ENCODE measurements around the gene ZNF668. TPM values are rescaled to one million over a fixed set of nuclear protein-coding genes. Genes with fewer than 3 reads are reported as not detected.

Gene ZNF668
- total and polyA plus RNA-seq, 2 of the 13 experiments (the other 11 are each of a cell fraction or from before 2014, with no cell fraction given), result 3.8 to 9.8 TPM

DNA sequence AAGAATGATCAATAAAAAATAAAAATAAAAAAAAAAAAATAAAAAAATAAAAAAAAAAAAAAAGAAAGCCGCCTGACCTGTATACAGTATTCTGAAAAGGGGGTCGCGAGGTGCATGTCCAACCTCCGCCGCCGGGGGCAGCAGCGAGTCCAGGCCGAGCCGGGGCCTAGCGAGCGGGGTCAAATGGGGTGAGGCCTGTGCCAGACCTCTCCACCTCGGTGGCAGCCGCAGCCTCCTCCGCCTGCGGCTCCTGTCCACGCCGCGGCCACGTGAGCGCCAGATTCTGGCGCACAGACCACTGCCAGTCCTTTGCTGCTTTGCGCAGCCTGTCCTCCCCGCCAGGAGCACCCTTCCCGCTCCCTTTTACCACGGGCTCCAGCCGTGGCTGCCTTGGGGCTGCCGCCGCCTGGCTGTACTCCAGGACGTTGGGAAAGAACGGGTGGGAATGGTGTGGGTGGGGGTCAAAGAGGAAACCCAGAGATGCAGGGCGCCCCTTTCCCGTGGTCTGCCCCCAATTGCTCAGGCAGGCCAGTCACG is 31.7 kb upstream of the ZNF668 start (continued):
- TF ChIP-seq DNMT3B (CRISPR knock-in tag; conservative IDR thresholded peaks at IDR 0.05) (0 out of 2 replicates have a peak, but pooled peaks have one; percentile 72), MEIS2 (CRISPR knock-in tag; IDR thresholded peaks at IDR 0.05) (peak; percentile 95), CENPX (CRISPR knock-in tag; IDR thresholded peaks at IDR 0.05) (no peak), ZBTB3 (CRISPR knock-in tag; IDR thresholded peaks at IDR 0.05; ENCODE audit: borderline replicate concordance, low read depth) (no peak; the same call in 1 of the 2 replicates), ZNF878 (CRISPR knock-in tag; IDR thresholded peaks at IDR 0.05) (peak; percentile 99), ARNT (IDR thresholded peaks at IDR 0.05) (no peak), FOSL1 (CRISPR knock-in tag; IDR thresholded peaks at IDR 0.05; ENCODE audit: borderline replicate concordance) (peak; percentile 28; the same call in 1 of the 2 replicates), GRHL1 (CRISPR knock-in tag; conservative IDR thresholded peaks at IDR 0.05) (no peak), HDAC2 (CRISPR knock-in tag; IDR thresholded peaks at IDR 0.05) (peak; percentile 95), FOXK2 (IDR thresholded peaks at IDR 0.05) (no peak), HNRNPK (IDR thresholded peaks at IDR 0.05; ENCODE audit: low read depth, low read length, poor library complexity, severe bottlenecking) (peak; percentile 83), MTERF4 (CRISPR knock-in tag; IDR thresholded peaks at IDR 0.05) (peak; percentile 83; the same call in 1 of the 2 replicates), ZFYVE20 (CRISPR knock-in tag; IDR thresholded peaks at IDR 0.05; ENCODE audit: borderline replicate concordance, low read depth) (peak; percentile 84; the same call in 1 of the 2 replicates), RNF2 (conservative IDR thresholded peaks at IDR 0.05; ENCODE audit: low read depth) (peak; percentile 92), TRIM24 (CRISPR knock-in tag; IDR thresholded peaks at IDR 0.05) (no peak), BORCS8-MEF2B (CRISPR knock-in tag; IDR thresholded peaks at IDR 0.05) (peak; percentile 98), ZBTB43 (CRISPR knock-in tag; conservative IDR thresholded peaks at IDR 0.05) (peak; percentile 92), U2AF2 (IDR thresholded peaks at IDR 0.05; ENCODE audit: low read depth, low read length) (no peak), ZNF30 (CRISPR knock-in tag; IDR thresholded peaks at IDR 0.05) (peak; percentile 78), ZFP37 (CRISPR knock-in tag; IDR thresholded peaks at IDR 0.05; ENCODE audit: borderline replicate concordance) (peak; percentile 99), REXO4 (CRISPR knock-in tag; IDR thresholded peaks at IDR 0.05; ENCODE audit: borderline replicate concordance) (peak; percentile 62; the same call in 1 of the 2 replicates), POLR2AphosphoS2 (IDR thresholded peaks at IDR 0.05; ENCODE audit: low read depth, low read length) (no peak), CREB1 (IDR thresholded peaks at IDR 0.05) (no peak), CREB1 (CRISPR knock-in tag; IDR thresholded peaks at IDR 0.05) (no peak), ZNF772 (CRISPR knock-in tag; IDR thresholded peaks at IDR 0.05) (peak; percentile 99), XRCC5 (optimal IDR thresholded peaks at IDR 0.05; ENCODE audit: low read length) (peak; percentile 94), MBNL3 (CRISPR knock-in tag; conservative IDR thresholded peaks at IDR 0.05) (no peak), ZNF816 (CRISPR knock-in tag; IDR thresholded peaks at IDR 0.05; ENCODE audit: borderline replicate concordance) (peak; percentile 97)
- TF ChIP-seq, protein P1, sequence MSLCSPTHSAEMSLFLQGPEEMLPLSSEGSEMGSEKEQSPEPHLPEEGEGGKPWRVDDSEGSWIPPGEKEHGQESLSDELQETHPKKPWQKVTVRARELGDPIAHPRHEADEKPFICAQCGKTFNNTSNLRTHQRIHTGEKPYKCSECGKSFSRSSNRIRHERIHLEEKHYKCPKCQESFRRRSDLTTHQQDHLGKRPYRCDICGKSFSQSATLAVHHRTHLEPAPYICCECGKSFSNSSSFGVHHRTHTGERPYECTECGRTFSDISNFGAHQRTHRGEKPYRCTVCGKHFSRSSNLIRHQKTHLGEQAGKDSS (CRISPR knock-in tag; IDR thresholded peaks at IDR 0.05; ENCODE audit: borderline replicate concordance, low read depth), result peak; percentile 97

Measured in HepG2 (cell line).